A673 (cell line): ENCODE results near the gene IL12A. TPM values are rescaled to one million over a fixed set of nuclear protein-coding genes. Genes with fewer than 3 reads are reported as not detected.
A peak's percentile ranks its signal among the peaks of the same experiment; 100 is the strongest.

ENCODE experiments used
- BruUV-seq: library from RNA; stranded (reverse); fragments of 400-500 nt; replicated peaks from 2 replicates; lab custom pipeline; 2021; lab: Mats Ljungman, UMichigan
- CTCF ChIA-PET: fragments of 300-600 bp; sonication (Branson Sonifier 250); formaldehyde crosslinking; loops from one replicate; lab custom pipeline; 2022; ENCODE audit warnings: antibody characterized with exemption; lab: Charles Lee
- POLR2A ChIA-PET: fragments of 300-600 bp; sonication (Branson Sonifier 250); formaldehyde crosslinking; loops from one replicate; lab custom pipeline; 2022; ENCODE audit warnings: antibody characterized with exemption; ENCODE audit not compliant: low non-redundant PET; lab: Charles Lee
- DNase-seq: peaks from one replicate; pipeline ENCODE4 v3.0.0-alpha.2; 2015; ENCODE audit warnings: low spot score
- H3K27ac ChIP-seq: fragments of 200-600 bp; sonication (generic); 2 replicates; pipeline ENCODE4 v1.5.1; 2016; ENCODE audit warnings: mixed run types, low read depth, mild to moderate bottlenecking, mixed read lengths, antibody characterized with exemption, low read length; ENCODE audit not compliant: poor library complexity, severe bottlenecking
- H3K27me3 ChIP-seq: fragments of 200-600 bp; sonication (generic); replicated peaks from 2 replicates; pipeline ENCODE4 v1.6.1; 2017; ENCODE audit warnings: mixed run types, low read depth, mild to moderate bottlenecking, mixed read lengths, antibody characterized with exemption, low read length; ENCODE audit not compliant: insufficient read depth, poor library complexity
- H3K36me3 ChIP-seq: fragments of 200-600 bp; sonication (generic); 2 replicates; pipeline ENCODE4 v1.6.1; 2016; ENCODE audit warnings: mixed run types, mild to moderate bottlenecking, mixed read lengths, antibody characterized with exemption, low read length; ENCODE audit not compliant: insufficient read depth, poor library complexity, severe bottlenecking
- H3K4me1 ChIP-seq: fragments of 200-600 bp; sonication (generic); 2 replicates; pipeline ENCODE4 v1.6.1; 2017; ENCODE audit warnings: mixed run types, mild to moderate bottlenecking, mixed read lengths, antibody characterized with exemption, low read length; ENCODE audit not compliant: insufficient read depth, poor library complexity, severe bottlenecking
- H3K4me3 ChIP-seq: fragments of 200-600 bp; sonication (generic); 2 replicates; pipeline ENCODE4 v1.5.1; 2016; ENCODE audit warnings: low read depth, mixed run types, mild to moderate bottlenecking, mixed read lengths, low read length; ENCODE audit not compliant: poor library complexity, severe bottlenecking
- H3K9me3 ChIP-seq: fragments of 200-600 bp; sonication (generic); 2 replicates; pipeline ENCODE4 v1.6.1; 2016; ENCODE audit warnings: mixed run types, low read depth, mild to moderate bottlenecking, mixed read lengths, antibody characterized with exemption, low read length; ENCODE audit not compliant: poor library complexity, severe bottlenecking
- EZH2 ChIP-seq: fragments of 200-600 bp; sonication (generic); IDR thresholded peaks from 2 replicates; pipeline ENCODE4 v1.6.1; 2017; ENCODE audit warnings: borderline replicate concordance, low read depth, mild to moderate bottlenecking, mixed read lengths, antibody characterized with exemption, low read length; ENCODE audit not compliant: poor library complexity, severe bottlenecking
- intact Hi-C: fragments of 100-400 bp; cut with micrococcal nuclease; formaldehyde crosslinking; loops from one replicate; pipeline ENCODE4 v1.10.0; 2022; ENCODE audit not compliant: unreplicated experiment
- total RNA-seq: library from RNA; stranded (reverse); gene quantifications from 2 replicates; pipeline ENCODE4 v1.2.3, GENCODE V29; 2021
- TF ChIP-seq, protein P1 (sequence below): fragments of 300-800, 200-600 bp; sonication (generic); conservative IDR thresholded peaks from 2 replicates; pipeline ENCODE4 v1.5.1; 2017; ENCODE audit warnings: low read depth, mild to moderate bottlenecking, antibody characterized with exemption, low read length, moderate library complexity, mixed read lengths

The IL12A gene
- total RNA-seq, 1 experiment from 2014 or later: not detected

DNA sequence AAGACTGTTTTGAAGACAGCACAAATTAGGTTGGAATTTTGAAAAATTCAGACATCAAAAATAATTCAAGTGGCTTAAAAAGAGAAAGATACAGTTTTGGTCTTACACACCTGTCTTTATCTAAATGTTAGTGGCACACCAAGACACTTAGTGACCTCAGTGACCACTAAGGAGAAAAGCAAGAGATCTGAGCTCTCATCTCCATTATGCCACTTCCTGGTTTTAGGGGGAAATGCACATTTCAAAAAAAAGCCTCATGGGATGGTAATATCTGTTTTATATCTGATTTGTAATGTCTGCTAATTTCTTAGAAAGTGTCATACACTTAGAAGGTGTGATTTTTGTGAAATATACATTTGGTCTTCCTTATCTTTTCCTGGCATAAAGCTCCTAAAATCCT, 16.4 kb downstream of the IL12A start:
- no peak for DNase-seq
- CTCF ChIA-PET: interaction anchor here (2.0 to 2.6 kb wide), 2 partner anchors 120 to 176 kb away, joined by 14 to 29 read pairs; no protein-coding TSS in a partner anchor
- Histone ChIP-seq H3K36me3 (no peaks in the 10 kb centered on the region), H3K4me1 (no peaks in the 10 kb centered on the region), H3K4me3 (no peak overlapping the region), H3K27me3 (no peaks in the 10 kb centered on the region), H3K27ac (no peak overlapping the region), H3K9me3 (no peaks in the 10 kb centered on the region)
- intact Hi-C loops: loop anchor here (10.0 kb wide), 1 partner anchor 380 kb away; no protein-coding TSS in a partner anchor
- POLR2A ChIA-PET: no interaction called here
- no peak for TF ChIP-seq EZH2
- TF ChIP-seq, protein P1, sequence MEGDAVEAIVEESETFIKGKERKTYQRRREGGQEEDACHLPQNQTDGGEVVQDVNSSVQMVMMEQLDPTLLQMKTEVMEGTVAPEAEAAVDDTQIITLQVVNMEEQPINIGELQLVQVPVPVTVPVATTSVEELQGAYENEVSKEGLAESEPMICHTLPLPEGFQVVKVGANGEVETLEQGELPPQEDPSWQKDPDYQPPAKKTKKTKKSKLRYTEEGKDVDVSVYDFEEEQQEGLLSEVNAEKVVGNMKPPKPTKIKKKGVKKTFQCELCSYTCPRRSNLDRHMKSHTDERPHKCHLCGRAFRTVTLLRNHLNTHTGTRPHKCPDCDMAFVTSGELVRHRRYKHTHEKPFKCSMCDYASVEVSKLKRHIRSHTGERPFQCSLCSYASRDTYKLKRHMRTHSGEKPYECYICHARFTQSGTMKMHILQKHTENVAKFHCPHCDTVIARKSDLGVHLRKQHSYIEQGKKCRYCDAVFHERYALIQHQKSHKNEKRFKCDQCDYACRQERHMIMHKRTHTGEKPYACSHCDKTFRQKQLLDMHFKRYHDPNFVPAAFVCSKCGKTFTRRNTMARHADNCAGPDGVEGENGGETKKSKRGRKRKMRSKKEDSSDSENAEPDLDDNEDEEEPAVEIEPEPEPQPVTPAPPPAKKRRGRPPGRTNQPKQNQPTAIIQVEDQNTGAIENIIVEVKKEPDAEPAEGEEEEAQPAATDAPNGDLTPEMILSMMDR: no peak
- BruUV-seq: no TSS peak

DNA sequence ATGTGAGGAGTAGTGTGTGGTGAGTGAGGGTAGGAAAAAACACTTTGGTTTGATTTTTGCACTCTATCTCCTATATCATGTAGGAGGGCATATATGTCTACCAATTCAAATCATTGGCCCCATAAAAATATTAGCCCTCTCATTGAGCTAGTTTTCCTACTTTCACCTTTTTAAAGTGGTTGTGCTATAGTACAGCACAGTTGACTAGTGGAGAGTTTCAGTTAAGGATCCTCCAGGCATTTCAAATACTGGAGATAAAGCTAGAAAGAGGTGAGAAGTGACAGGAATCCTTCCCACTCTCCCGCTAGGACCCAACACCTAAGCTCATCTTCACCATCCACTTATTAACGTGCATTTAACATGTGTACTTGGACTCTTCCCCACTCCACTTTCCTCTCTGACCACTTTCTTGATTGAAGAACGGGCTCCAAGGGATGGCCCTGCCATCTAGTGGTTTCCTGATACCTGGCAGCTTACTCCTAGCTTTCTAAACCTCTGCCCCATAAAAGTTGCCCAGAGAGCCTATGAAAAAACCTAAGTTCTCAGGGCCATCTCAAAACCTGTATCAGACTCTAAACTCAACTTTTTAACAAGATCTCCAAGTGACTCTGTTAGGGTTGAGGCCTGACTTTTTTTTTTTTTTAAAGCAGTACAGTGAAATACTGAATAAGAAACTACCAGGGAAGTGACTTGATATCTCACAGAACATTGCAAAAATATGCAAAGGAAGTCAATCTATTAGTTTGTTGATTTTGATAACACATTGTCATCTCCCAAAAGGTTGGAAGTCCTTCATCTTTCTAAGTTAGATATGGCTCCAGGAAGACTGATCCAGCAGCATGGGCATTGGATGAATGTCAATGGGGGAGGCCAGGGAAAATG, 17.9 kb downstream of the IL12A start:
- POLR2A ChIA-PET: interaction anchor here (0.7 kb wide), 1 partner anchor 199 kb away, joined by 7 read pairs; no protein-coding TSS in a partner anchor

DNA sequence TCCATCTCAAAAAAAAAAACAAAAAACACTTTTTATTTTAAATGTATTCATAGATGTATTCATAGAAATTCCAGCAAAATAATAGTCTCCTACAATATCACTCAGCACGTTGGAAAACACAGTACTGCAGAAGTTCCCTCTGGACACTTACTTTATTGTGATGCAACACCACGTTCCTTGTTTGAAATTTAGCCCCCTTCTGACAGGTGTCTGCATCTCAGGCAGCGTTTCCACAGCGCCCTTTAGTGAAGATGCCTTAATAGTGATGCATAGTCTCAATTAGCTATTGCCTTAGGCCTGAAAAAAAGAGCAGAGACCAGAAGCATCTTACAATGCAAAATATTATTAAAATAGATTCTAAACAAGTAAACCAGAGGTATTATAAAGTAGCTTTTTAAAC, 20.3 kb downstream of the IL12A start:
- intact Hi-C loops: loop anchor here (10.0 kb wide), 1 partner anchor 384 kb away; no protein-coding TSS in a partner anchor
- Histone ChIP-seq H3K27me3 (no peaks in the 10 kb centered on the region), H3K4me1 (no peaks in the 10 kb centered on the region), H3K27ac (no peak overlapping the region), H3K9me3 (no peaks in the 10 kb centered on the region), H3K36me3 (no peaks in the 10 kb centered on the region), H3K4me3 (no peak overlapping the region)
- no peak for TF ChIP-seq EZH2
- TF ChIP-seq, protein P1: no peak
- DNase-seq: no peak
- CTCF ChIA-PET: no interaction called here
- no TSS peak for BruUV-seq
- POLR2A ChIA-PET: no interaction called here

More for the DNA sequence above, 17.9 kb downstream of the IL12A start:
- Histone ChIP-seq H3K9me3 (no peaks in the 10 kb centered on the region), H3K4me3 (no peak overlapping the region), H3K4me1 (no peaks in the 10 kb centered on the region), H3K36me3 (no peaks in the 10 kb centered on the region), H3K27me3 (no peaks in the 10 kb centered on the region), H3K27ac (no peak overlapping the region)
- no peak for TF ChIP-seq EZH2
- TF ChIP-seq, protein P1: peak; percentile 86
- intact Hi-C loops: loop anchor here (2.0 to 10.0 kb wide), 4 partner anchors 122 to 744 kb away; no protein-coding TSS in a partner anchor
- no TSS peak for BruUV-seq
- DNase-seq: peak; percentile 66
- CTCF ChIA-PET: interaction anchor here (0.7 to 2.6 kb wide), 4 partner anchors 18 to 243 kb away, joined by 3 to 29 read pairs (median 8); partner anchors contain the start of gene IL12A
